Mesenchymal stem cell (in vitro differentiated cells and primary cell): ENCODE results near the gene SFTPA2.
"Not testable (repeated sequence)": the region's sequence is repeated elsewhere in the genome, so short reads cannot be mapped to it uniquely, and the experiment has no call there.

ENCODE experiments used
- DNase-seq: peaks from one replicate; pipeline ENCODE4 v3.0.0-alpha.2; 2013
- H2AFZ ChIP-seq: one replicate; pipeline ENCODE4 v1.6.1; 2013; ENCODE audit warnings: low read depth, mild to moderate bottlenecking, control low read depth, inconsistent platforms, low read length, moderate library complexity
- H2AK5ac ChIP-seq: 2 replicates; pipeline ENCODE4 v1.6.1; 2013; ENCODE audit warnings: low read length, moderate library complexity, mild to moderate bottlenecking, inconsistent platforms; ENCODE audit not compliant: severe bottlenecking
- H2BK120ac ChIP-seq: one replicate; pipeline ENCODE4 v1.6.1; 2013; ENCODE audit warnings: low read depth, mild to moderate bottlenecking, inconsistent platforms, low read length, moderate library complexity
- H2BK12ac ChIP-seq, 2 experiments: one replicate each; pipeline ENCODE4 v1.6.1; 2013; ENCODE audit warnings: inconsistent platforms in 2 of 2, low read length in 2 of 2, mild to moderate bottlenecking in 2 of 2, moderate library complexity in 2 of 2, control low read depth in 1 of 2
- H2BK15ac ChIP-seq: one replicate; pipeline ENCODE4 v1.6.1; 2013; ENCODE audit warnings: mild to moderate bottlenecking, low read depth, inconsistent platforms; ENCODE audit not compliant: poor library complexity, severe bottlenecking
- H2BK5ac ChIP-seq: 2 replicates; pipeline ENCODE4 v1.6.1; 2013; ENCODE audit warnings: low read depth, mild to moderate bottlenecking, low read length, control low read depth, inconsistent platforms; ENCODE audit not compliant: poor library complexity, severe bottlenecking
- H3K14ac ChIP-seq, 2 experiments: one replicate each; pipeline ENCODE4 v1.6.1; 2013; ENCODE audit warnings: inconsistent platforms in 2 of 2, low read length in 2 of 2, control low read depth in 1 of 2, mild to moderate bottlenecking in 1 of 2, moderate library complexity in 1 of 2
- H3K18ac ChIP-seq, 2 experiments: one replicate each; pipeline ENCODE4 v1.6.1; 2013; ENCODE audit warnings: inconsistent platforms in 2 of 2, low read length in 2 of 2, control low read depth in 1 of 2, low read depth in 1 of 2, mild to moderate bottlenecking in 1 of 2
- H3K23ac ChIP-seq, 2 experiments: one replicate each; pipeline ENCODE4 v1.6.1; 2013; ENCODE audit warnings: inconsistent platforms in 2 of 2, low read length in 2 of 2, mild to moderate bottlenecking in 2 of 2, moderate library complexity in 2 of 2, control low read depth in 1 of 2
- H3K27ac ChIP-seq: 2 replicates; pipeline ENCODE4 v1.5.1; 2013; ENCODE audit warnings: mild to moderate bottlenecking, moderate library complexity, low read length, control low read depth, inconsistent platforms; ENCODE audit not compliant: poor library complexity, severe bottlenecking
- H3K27me3 ChIP-seq, 2 experiments: 2 replicates each; pipeline versions ENCODE4 v1.6.1 to v1.7.0; 2013; ENCODE audit warnings: low read length in 2 of 2, mild to moderate bottlenecking in 2 of 2, moderate library complexity in 2 of 2, control low read depth in 1 of 2, inconsistent platforms in 1 of 2; ENCODE audit not compliant: control insufficient read depth in 1 of 2, insufficient read depth in 1 of 2
- H3K36me3 ChIP-seq, 2 experiments: 2 replicates each; pipeline versions ENCODE4 v1.6.1 to v1.7.0; 2013; ENCODE audit warnings: low read length in 2 of 2, control low read depth in 1 of 2, inconsistent platforms in 1 of 2, low read depth in 1 of 2, mild to moderate bottlenecking in 1 of 2; ENCODE audit not compliant: insufficient read depth in 2 of 2, control insufficient read depth in 1 of 2
- H3K4ac ChIP-seq, 2 experiments: one replicate each; pipeline ENCODE4 v1.6.1; 2013; ENCODE audit warnings: inconsistent platforms in 2 of 2, low read length in 2 of 2, mild to moderate bottlenecking in 2 of 2, moderate library complexity in 2 of 2, control low read depth in 1 of 2, low read depth in 1 of 2
- H3K4me1 ChIP-seq: 2 replicates; pipeline ENCODE4 v1.6.1; 2013; ENCODE audit warnings: low read depth, low read length, control low read depth; ENCODE audit not compliant: control insufficient read depth, insufficient read depth
- H3K4me2 ChIP-seq: 2 replicates; pipeline ENCODE4 v1.6.1; 2013; ENCODE audit warnings: low read length, mild to moderate bottlenecking, inconsistent platforms; ENCODE audit not compliant: poor library complexity, severe bottlenecking
- H3K4me3 ChIP-seq, 2 experiments: 2 replicates each; pipeline versions ENCODE4 v1.5.1 to v1.7.0; 2013; ENCODE audit warnings: low read length in 2 of 2, mild to moderate bottlenecking in 2 of 2, control low read depth in 1 of 2, low read depth in 1 of 2; ENCODE audit not compliant: insufficient read depth in 1 of 2
- H3K79me1 ChIP-seq: replicated peaks from 2 replicates; pipeline ENCODE4 v1.6.1; 2013; ENCODE audit warnings: mild to moderate bottlenecking, control low read depth, low read length, inconsistent platforms; ENCODE audit not compliant: poor library complexity, severe bottlenecking
- H3K9ac ChIP-seq: 2 replicates; pipeline ENCODE4 v1.7.0; 2013; ENCODE audit warnings: mild to moderate bottlenecking, low read length, moderate library complexity
- H3K9me3 ChIP-seq: 2 replicates; pipeline ENCODE4 v1.7.0; 2013; ENCODE audit warnings: mild to moderate bottlenecking, low read length; ENCODE audit not compliant: control insufficient read depth
- H4K8ac ChIP-seq: one replicate; pipeline ENCODE4 v1.6.1; 2013; ENCODE audit warnings: inconsistent platforms, mild to moderate bottlenecking, low read length, moderate library complexity
- H4K91ac ChIP-seq: one replicate; pipeline ENCODE4 v1.6.1; 2013; ENCODE audit warnings: mild to moderate bottlenecking, low read length, inconsistent platforms
- whole genome bisulfite sequencing: methylation state at CpG from one replicate; pipeline ENCODE4 v1.1.7; 2013; ENCODE audit warnings: mixed read lengths; 5-methylcytosine and 5-hydroxymethylcytosine counted together

The SFTPA2 gene

GRCh38 chr10:79602953-79603352 lies 42.7 kb upstream of the SFTPA2 start:
- H2BK15ac ChIP-seq: no peak overlapping the region
- DNase-seq: no peak
- no peak overlapping the region for H2AK5ac ChIP-seq
- H3K4ac ChIP-seq: no peak overlapping the region
- H3K4me1 ChIP-seq: no peaks in the 10 kb centered on the region
- H4K8ac ChIP-seq: no peak overlapping the region
- H3K27ac ChIP-seq: no peak overlapping the region
- H3K79me1 ChIP-seq: no peaks in the 10 kb centered on the region
- H3K27me3 ChIP-seq: peaks cover 30 to 60% of the 10 kb centered on the region in 2 experiments
- H3K4me2 ChIP-seq: no peak overlapping the region
- H3K14ac ChIP-seq: no peak overlapping the region
- no peak overlapping the region for H3K4me3 ChIP-seq
- no peaks in the 10 kb centered on the region for H3K36me3 ChIP-seq
- no peak overlapping the region for H4K91ac ChIP-seq
- no peak overlapping the region for H2BK120ac ChIP-seq
- H3K9me3 ChIP-seq: peaks cover 17% of the 10 kb centered on the region
- H2AFZ ChIP-seq: no peak overlapping the region
- no peak overlapping the region for H3K9ac ChIP-seq
- H2BK12ac ChIP-seq: no peak overlapping the region
- H3K23ac ChIP-seq: no peak overlapping the region
- 45% methylated on average over 2 of the region's 2 CpGs for WGBS
- H3K18ac ChIP-seq: no peak overlapping the region
- H2BK5ac ChIP-seq: no peak overlapping the region

- Histone ChIP-seq H3K14ac (no peak overlapping the region), H2BK12ac (no peak overlapping the region), H2AFZ (no peak overlapping the region), H3K18ac (no peak overlapping the region), H3K27ac (no peak overlapping the region), H3K9me3 (peaks cover 27% of the 10 kb centered on the region), H3K27me3 (peaks cover 26 to 53% of the 10 kb centered on the region in 2 experiments), H3K4me1 (no peaks in the 10 kb centered on the region), H2BK120ac (no peak overlapping the region), H3K23ac (no peak overlapping the region), H4K8ac (no peak overlapping the region), H3K4me2 (no peak overlapping the region), H2BK5ac (no peak overlapping the region), H3K79me1 (no peaks in the 10 kb centered on the region), H3K36me3 (no peaks in the 10 kb centered on the region), H3K4ac (no peak overlapping the region), H2AK5ac (no peak overlapping the region), H4K91ac (no peak overlapping the region), H2BK15ac (no peak overlapping the region), H3K9ac (no peak overlapping the region), H3K4me3 (no peak overlapping the region)
- DNase-seq: no peak
- 33% methylated on average over 1 of the region's 1 CpG for WGBS
Measured at GRCh38 chr10:79601939-79602338, 41.7 kb upstream of the SFTPA2 start.

- H3K14ac ChIP-seq, H3K18ac ChIP-seq, H2BK5ac ChIP-seq, H2BK12ac ChIP-seq, H3K79me1 ChIP-seq, H3K9ac ChIP-seq, H3K4me2 ChIP-seq, H3K27ac ChIP-seq, H3K36me3 ChIP-seq, H4K8ac ChIP-seq, DNase-seq, H3K23ac ChIP-seq, H2AFZ ChIP-seq, H4K91ac ChIP-seq, H2BK120ac ChIP-seq, H3K4ac ChIP-seq, H2BK15ac ChIP-seq, H2AK5ac ChIP-seq, H3K4me3 ChIP-seq, H3K4me1 ChIP-seq: not testable (repeated sequence)
- Histone ChIP-seq H3K27me3 (peaks cover 9 to 44% of the 10 kb centered on the region in 2 experiments), H3K9me3 (peaks cover 27% of the 10 kb centered on the region)
- WGBS: 86% methylated on average over 9 of the region's 9 CpGs
Measured at GRCh38 chr10:79599644-79600043, 39.4 kb upstream of the SFTPA2 start.

- WGBS: 30% methylated on average over 3 of the region's 3 CpGs
- no peak overlapping the region for H2AK5ac ChIP-seq
- H3K36me3 ChIP-seq: no peaks in the 10 kb centered on the region
- no peak overlapping the region for H2BK15ac ChIP-seq
- H3K23ac ChIP-seq: no peak overlapping the region
- H3K18ac ChIP-seq: no peak overlapping the region
- H2AFZ ChIP-seq: no peak overlapping the region
- no peak overlapping the region for H2BK120ac ChIP-seq
- no peak overlapping the region for H4K91ac ChIP-seq
- H3K14ac ChIP-seq: no peak overlapping the region
- peaks cover 0 to 21% of the 10 kb centered on the region in 2 experiments for H3K27me3 ChIP-seq
- no peak overlapping the region for H2BK5ac ChIP-seq
- H3K4me3 ChIP-seq: no peak overlapping the region
- H3K4me1 ChIP-seq: no peaks in the 10 kb centered on the region
- H3K79me1 ChIP-seq: no peaks in the 10 kb centered on the region
- H3K4me2 ChIP-seq: no peak overlapping the region
- no peak overlapping the region for H2BK12ac ChIP-seq
- no peak overlapping the region for H3K27ac ChIP-seq
- H4K8ac ChIP-seq: no peak overlapping the region
- DNase-seq: no peak
- H3K4ac ChIP-seq: no peak overlapping the region
- H3K9ac ChIP-seq: no peak overlapping the region
- peaks cover 19% of the 10 kb centered on the region for H3K9me3 ChIP-seq
Measured at GRCh38 chr10:79595510-79595909, 35.3 kb upstream of the SFTPA2 start.
